IPS-NIHi11 (cell line): ENCODE measurements around the gene LARP4B.

Experiments used
- DNase-seq: peaks from one replicate; pipeline ENCODE4 v3.0.0; 2012; ENCODE audit warnings: mixed read lengths, low spot score

Gene LARP4B

GRCh38 chr10:866577-866941, 64.9 kb downstream of the LARP4B start:
- no peak for DNase-seq

DNA sequence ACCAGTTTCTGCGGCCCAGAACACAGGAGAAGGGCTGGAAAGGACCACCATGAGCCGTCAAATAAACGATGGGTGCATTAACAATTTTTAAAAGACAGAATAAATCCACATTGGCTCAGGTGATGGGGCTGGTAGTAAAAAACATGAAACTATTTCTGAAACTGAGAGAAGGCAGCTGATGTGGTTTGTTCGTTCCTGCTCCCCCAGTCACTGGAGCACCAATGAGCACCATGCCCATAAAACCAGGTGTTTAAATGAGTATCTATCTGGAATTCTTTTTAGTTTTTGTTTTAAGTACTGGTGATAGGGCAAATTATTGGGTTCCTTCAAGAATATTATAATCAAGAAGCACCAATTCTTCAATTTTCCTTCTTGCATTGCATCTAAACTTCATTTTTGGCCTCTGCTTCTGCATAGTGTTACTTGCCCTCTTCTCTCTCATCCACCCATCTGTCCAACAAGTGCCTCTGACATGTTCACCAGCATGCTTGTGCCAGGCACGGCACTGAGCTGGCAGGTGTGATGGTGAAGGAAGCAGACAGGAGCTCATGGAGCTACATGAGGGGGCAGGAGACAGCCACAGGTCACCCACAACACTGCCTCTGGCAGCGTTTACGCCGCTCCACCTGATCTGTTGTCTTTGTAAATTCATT, 65.5 kb downstream of the LARP4B start:
- no peak for DNase-seq

DNA sequence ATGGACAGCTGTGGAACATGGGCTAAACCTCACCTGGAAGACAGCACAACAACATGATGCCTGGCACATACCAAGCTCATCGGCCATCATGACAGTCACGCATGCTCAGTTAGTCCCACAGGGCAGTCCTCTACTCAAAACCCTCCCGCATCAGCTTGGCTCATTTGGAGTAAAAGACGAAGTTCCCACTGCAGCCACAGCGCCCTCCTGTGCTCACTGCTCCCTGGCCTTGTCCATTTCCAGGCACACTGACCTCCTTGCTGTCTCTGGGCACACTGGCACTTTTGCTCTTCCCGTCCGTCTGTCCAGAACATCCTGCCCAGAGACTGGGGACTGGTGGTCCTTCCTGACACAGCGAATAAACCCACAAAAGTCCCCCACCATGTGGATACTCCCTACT, 66.2 kb downstream of the LARP4B start:
- peak; percentile 29 for DNase-seq

GRCh38 chr10:860519-860918, 71.0 kb downstream of the LARP4B start:
- DNase-seq, result no peak

GRCh38 chr10:856416-857157, 74.9 kb downstream of the LARP4B start:
- DNase-seq, result no peak

DNA sequence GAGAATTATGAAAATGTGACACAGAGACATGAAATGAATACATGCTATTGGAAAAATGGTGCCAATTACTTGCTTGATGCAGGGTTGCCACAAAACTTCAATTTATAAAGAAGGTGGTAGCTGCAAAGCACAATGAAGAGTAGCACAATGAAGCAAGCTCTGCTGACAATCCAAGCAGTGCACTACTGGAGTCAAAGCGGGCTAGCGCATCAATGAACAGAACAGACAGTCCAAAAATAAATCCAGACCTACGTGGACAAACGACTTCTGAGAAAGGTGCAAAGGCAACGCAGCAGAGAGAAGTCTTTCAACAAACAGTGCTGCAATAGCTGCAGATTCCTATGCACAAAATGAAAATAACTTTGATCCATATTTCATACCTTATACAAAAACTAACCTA, 75.8 kb downstream of the LARP4B start:
- DNase-seq, result no peak

DNA sequence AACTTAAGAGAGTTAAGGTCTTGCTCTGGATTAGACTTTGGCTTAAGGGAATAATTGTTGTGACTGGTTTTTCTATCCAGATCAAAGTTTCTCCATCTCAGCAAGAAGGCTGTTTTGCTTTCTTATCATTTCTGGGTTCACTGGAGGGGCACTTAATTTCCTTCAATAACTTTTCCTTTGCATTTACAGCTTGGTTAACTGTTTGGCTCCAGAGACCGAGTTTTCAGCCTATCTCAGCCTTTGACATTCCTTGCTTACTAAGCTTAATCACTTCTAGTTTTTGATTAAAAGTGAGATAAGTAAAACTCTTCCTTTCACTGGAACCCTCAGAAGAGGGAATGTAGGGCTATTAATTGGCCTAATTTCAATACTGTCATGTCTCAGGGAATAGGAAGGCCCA, 76.4 kb downstream of the LARP4B start:
- no peak for DNase-seq

DNA sequence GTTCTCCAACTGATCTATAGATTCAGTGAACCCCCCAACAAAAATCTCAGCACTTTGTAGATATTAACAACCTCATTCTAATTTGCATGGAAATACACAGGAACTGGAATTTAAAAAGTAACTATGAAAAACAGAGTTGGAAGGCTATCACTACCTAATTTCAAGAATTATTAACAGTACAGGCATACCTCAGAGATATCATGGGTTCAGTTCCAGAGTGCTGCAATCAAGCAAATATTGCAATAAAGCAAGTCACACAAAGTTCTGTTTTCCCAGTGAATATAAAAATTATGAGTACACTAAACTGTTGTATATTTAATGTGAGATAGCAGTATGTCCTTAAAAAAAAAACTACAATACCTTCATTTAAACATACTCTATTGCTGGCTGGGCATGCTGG, 78.5 kb downstream of the LARP4B start:
- no peak for DNase-seq

- DNase-seq, result no peak
Observed at GRCh38 chr10:852386-852785, 79.1 kb downstream of the LARP4B start.

- DNase-seq, result no peak
Observed at GRCh38 chr10:851901-852300, 79.6 kb downstream of the LARP4B start.

GRCh38 chr10:850093-850492, 81.4 kb downstream of the LARP4B start:
- no peak for DNase-seq

GRCh38 chr10:847868-848267, 83.6 kb downstream of the LARP4B start:
- DNase-seq, result peak; percentile 30

- DNase-seq, result no peak
Observed at GRCh38 chr10:846126-846685, 85.3 kb downstream of the LARP4B start.

DNA sequence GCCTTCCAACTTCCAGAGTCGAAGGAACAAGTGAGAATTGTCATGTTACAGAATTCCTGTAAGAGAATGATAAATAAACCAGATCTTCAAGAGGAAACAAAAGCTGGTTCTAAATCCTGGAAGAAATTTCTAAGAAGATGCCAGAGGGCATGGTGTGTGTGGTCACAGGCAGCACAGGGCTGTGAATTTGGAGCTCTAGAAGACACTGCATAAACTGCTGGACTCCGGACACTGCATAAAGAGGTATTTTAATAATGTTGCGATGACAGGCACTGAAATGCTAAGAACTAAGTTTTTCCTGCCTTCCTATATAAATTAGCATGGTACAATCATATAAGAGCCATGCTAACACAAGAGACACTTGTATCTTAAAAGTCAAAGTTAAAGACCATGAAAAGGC, 86.0 kb downstream of the LARP4B start:
- no peak for DNase-seq

DNA sequence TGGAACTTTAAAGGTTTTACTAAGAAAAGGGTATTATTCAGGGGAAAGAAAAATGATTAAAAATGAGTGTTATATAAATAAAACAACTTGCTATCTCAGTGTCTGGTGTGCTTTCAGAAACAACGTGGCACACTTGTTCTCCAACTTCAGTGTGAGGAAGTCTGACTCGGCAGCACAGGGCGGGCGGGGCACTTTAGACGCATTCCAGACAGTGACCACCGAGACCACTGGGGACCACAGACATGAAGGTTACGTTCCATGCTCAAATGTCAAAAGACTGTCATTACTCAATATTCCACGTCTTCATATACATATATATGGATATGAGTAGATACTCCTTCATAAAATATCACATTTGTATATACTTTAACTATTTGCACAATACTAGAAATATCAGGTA, 87.0 kb downstream of the LARP4B start:
- no peak for DNase-seq

- no peak for DNase-seq
Observed at GRCh38 chr10:843703-844102, 87.8 kb downstream of the LARP4B start.

DNA sequence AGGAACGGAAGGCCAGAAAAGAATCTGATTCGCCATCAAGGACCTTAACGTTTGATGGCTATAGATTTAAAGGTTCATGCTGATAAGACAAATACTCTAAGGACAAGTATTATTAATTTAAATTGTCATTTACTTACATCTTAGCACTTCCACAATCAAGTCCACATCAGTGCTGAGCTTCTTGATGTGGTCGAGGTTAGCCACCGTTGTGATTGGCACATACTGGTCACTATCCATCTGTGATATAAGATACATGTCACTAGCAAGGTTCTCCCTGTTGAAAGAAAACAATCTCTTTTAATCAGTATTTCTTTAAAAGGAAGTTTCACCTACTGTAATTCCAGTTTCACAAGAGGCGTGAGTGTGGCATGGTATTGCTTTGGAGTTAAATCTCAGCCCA, 88.7 kb downstream of the LARP4B start:
- DNase-seq, result no peak

DNA sequence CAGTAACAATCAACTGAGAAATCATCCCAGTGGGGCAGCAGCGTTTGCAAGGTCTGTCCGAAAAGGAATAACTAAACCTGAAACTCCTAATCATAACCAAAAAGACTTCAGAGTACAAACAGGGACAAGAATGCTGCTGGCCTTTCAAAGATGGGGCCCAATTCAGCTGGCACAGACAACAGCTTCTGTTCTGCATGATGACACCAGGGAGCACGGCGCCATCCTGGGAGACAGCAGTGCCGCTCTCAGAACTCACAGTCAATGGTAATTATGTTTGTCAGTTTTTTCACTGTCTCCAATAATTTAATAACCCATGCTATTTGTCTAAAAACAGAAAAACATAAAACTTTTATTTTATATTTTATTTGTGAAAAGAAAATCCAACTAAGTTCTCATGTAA, 90.0 kb downstream of the LARP4B start:
- no peak for DNase-seq

GRCh38 chr10:839550-840205, 91.8 kb downstream of the LARP4B start:
- no peak for DNase-seq

DNA sequence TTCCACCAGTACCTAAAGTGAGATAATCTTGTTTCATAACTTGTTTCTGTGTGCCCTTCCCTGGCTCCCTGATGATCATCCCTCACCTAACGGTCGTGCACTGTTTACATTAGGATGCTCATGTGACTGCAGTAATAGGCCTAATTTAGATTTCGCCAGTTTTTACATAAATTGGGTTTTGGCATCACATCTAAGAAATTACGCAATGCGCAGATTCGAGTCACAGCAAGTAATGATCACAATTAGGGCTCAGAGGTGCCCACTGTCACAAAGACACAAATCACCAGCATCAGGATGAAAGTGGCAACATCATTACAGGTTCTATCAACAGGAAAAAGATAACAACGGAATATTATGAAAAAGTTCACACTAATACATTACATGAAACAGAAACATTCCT, 94.7 kb downstream of the LARP4B start:
- DNase-seq, result no peak

GRCh38 chr10:834493-834892, 97.0 kb downstream of the LARP4B start:
- no peak for DNase-seq

GRCh38 chr10:829241-829640, 102.3 kb downstream of the LARP4B start:
- no peak for DNase-seq

- no peak for DNase-seq
Observed at GRCh38 chr10:828191-828590, 103.3 kb downstream of the LARP4B start.
